ENCODE results near the gene FMO5.

Gene FMO5

DNA sequence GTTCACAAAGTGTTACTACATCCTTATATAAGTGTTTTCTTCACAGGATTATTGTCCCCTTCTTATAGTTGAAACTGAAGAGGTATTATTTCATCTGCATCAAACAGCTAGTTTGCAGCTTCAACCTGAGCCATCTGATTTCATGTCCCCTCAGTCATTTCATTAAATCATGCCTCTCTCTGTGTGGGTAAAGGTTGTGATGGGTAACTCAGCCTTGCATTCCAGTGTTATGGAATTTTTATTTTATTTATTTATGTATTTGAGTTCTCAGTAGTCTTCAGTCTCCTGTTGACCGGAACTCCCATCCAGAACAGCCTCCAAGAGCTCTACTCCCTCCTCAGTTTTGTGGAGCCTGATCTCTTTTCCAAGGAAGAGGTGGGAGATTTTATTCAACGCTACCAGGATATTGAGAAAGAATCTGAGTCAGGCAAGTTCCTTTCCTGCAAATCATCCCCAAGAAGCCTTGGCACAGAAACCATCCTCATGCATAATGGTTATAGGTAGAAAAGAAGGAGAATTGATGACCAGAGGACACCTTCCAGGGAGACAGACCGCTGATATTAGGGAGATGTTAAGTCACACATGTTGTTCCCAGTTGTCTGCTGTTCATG, 39.1 kb upstream of the FMO5 start:
- DNase-seq (ENCODE audit: low read depth in 1 of 2, low spot score in 1 of 2) = no peak
- TF ChIP-seq, protein P1, sequence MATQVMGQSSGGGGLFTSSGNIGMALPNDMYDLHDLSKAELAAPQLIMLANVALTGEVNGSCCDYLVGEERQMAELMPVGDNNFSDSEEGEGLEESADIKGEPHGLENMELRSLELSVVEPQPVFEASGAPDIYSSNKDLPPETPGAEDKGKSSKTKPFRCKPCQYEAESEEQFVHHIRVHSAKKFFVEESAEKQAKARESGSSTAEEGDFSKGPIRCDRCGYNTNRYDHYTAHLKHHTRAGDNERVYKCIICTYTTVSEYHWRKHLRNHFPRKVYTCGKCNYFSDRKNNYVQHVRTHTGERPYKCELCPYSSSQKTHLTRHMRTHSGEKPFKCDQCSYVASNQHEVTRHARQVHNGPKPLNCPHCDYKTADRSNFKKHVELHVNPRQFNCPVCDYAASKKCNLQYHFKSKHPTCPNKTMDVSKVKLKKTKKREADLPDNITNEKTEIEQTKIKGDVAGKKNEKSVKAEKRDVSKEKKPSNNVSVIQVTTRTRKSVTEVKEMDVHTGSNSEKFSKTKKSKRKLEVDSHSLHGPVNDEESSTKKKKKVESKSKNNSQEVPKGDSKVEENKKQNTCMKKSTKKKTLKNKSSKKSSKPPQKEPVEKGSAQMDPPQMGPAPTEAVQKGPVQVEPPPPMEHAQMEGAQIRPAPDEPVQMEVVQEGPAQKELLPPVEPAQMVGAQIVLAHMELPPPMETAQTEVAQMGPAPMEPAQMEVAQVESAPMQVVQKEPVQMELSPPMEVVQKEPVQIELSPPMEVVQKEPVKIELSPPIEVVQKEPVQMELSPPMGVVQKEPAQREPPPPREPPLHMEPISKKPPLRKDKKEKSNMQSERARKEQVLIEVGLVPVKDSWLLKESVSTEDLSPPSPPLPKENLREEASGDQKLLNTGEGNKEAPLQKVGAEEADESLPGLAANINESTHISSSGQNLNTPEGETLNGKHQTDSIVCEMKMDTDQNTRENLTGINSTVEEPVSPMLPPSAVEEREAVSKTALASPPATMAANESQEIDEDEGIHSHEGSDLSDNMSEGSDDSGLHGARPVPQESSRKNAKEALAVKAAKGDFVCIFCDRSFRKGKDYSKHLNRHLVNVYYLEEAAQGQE (IDR thresholded peaks at IDR 0.05; ENCODE audit: insufficient replicate concordance, low read depth) = no peak
- TF ChIP-seq POLR2AphosphoS5 (IDR thresholded peaks at IDR 0.05; ENCODE audit: low read depth) (no peak), GABPA (IDR thresholded peaks at IDR 0.05; ENCODE audit: low read depth) (no peak), CTCF (IDR thresholded peaks at IDR 0.05; ENCODE audit: insufficient read depth, low read length) (no peak), SPI1 (IDR thresholded peaks at IDR 0.05; ENCODE audit: borderline replicate concordance, low read depth) (no peak)
- no peaks in the 10 kb centered on the region for H3K27me3 ChIP-seq (ENCODE audit: insufficient read depth, poor library complexity, severe bottlenecking)
- H3K27ac ChIP-seq (replicated peaks) = no peak overlapping the region
- no peak overlapping the region for H3K4me3 ChIP-seq (replicated peaks; ENCODE audit: insufficient read depth, low read length)

DNA sequence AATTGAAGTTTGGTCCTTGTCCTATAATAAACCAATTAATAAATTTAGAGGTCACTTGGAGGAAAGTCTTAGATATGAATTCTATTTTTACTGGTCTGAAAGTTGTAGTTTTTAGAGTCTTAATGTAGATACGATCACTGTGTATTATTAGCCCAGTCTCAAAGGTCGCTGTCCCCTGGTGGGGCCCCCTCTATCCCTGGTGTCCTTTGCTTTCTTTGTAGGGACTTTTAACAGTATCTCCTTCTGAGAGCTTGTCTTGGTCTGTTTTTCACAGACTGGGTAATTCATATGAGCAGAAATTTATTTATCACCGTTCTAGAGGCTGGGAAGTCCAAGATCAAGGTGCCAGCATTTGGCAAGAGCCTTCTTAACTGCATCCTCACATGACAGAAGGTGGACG, 35.8 kb upstream of the FMO5 start:
- TF ChIP-seq POLR2AphosphoS5 (IDR thresholded peaks at IDR 0.05; ENCODE audit: low read depth) (no peak), SPI1 (IDR thresholded peaks at IDR 0.05; ENCODE audit: borderline replicate concordance, low read depth) (no peak), CTCF (IDR thresholded peaks at IDR 0.05; ENCODE audit: insufficient read depth, low read length) (no peak), GABPA (IDR thresholded peaks at IDR 0.05; ENCODE audit: low read depth) (no peak)
- TF ChIP-seq, protein P1 (IDR thresholded peaks at IDR 0.05; ENCODE audit: insufficient replicate concordance, low read depth) = no peak
- no peak overlapping the region for H3K4me3 ChIP-seq (replicated peaks; ENCODE audit: insufficient read depth, low read length)
- DNase-seq (ENCODE audit: low read depth in 1 of 2, low spot score in 1 of 2) = no peak

DNA sequence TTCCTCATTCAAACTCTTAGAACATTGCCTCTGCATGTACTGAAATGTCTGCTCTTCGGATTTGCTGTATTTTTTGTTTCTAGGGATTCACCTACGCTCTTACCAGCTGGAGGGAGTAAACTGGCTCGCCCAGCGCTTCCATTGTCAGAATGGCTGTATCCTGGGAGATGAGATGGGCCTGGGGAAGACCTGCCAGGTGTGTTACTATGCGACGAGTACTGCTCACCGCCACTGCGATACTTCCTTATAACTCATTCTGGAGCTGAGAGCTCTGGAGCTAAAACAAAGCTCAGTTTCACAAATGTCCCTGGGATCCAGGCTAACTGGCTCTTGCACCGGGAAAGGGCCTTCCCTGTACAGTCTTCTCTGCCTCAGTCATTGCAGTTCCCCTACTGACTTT, 27.4 kb upstream of the FMO5 start:
- no peak overlapping the region for H3K4me3 ChIP-seq (replicated peaks; ENCODE audit: insufficient read depth, low read length)
- no peaks in the 10 kb centered on the region for H3K27me3 ChIP-seq (ENCODE audit: insufficient read depth, poor library complexity, severe bottlenecking)
- no peak for DNase-seq (ENCODE audit: low read depth in 1 of 2, low spot score in 1 of 2)
- H3K27ac ChIP-seq (replicated peaks) = no peak overlapping the region
- no peak for TF ChIP-seq POLR2AphosphoS5 (IDR thresholded peaks at IDR 0.05; ENCODE audit: low read depth)
- TF ChIP-seq GABPA (IDR thresholded peaks at IDR 0.05; ENCODE audit: low read depth) = no peak
- TF ChIP-seq SPI1 (IDR thresholded peaks at IDR 0.05; ENCODE audit: borderline replicate concordance, low read depth) = no peak
- TF ChIP-seq, protein P1 (IDR thresholded peaks at IDR 0.05; ENCODE audit: insufficient replicate concordance, low read depth) = no peak
- no peak for TF ChIP-seq CTCF (IDR thresholded peaks at IDR 0.05; ENCODE audit: insufficient read depth, low read length)

More for the DNA sequence above, 35.8 kb upstream of the FMO5 start:
- no peaks in the 10 kb centered on the region for H3K27me3 ChIP-seq (ENCODE audit: insufficient read depth, poor library complexity, severe bottlenecking)
- H3K27ac ChIP-seq (replicated peaks) = no peak overlapping the region
